Psoas muscle (tissue), 8 donors: ENCODE results near the gene EFCAB11. TPM values are rescaled to one million over a fixed set of nuclear protein-coding genes. Genes with fewer than 3 reads are reported as not detected.

Experiments used
- ATAC-seq, 4 donors: fragments of 200-7000 bp; cut with Tn5 transposase; one replicate each; pipeline ENCODE4 v1.9.1; 2020; ENCODE audit warnings: moderate library complexity in 3 of 4, mild to moderate bottlenecking in 2 of 4
- DNase-seq, 2 donors: peaks; one replicate each; pipeline ENCODE4 v3.0.0-alpha.2; 2020
- H3K27ac ChIP-seq: fragments of 200-600 bp; one replicate; pipeline ENCODE4 v1.8.0; 2022
- H3K27me3 ChIP-seq, 3 donors: fragments of 200-600 bp in 1 of 3; one replicate each; pipeline versions ENCODE4 v1.6.1 to v1.8.0; 2013 to 2022; ENCODE audit warnings: low read length in 2 of 3, mild to moderate bottlenecking in 2 of 3, moderate library complexity in 1 of 3; ENCODE audit not compliant: insufficient read depth in 3 of 3
- H3K36me3 ChIP-seq, 2 donors: fragments of 200-600 bp in 1 of 2; one replicate each; pipeline versions ENCODE4 v1.6.1 to v1.8.0; 2013 to 2022; ENCODE audit warnings: low read depth in 1 of 2, mild to moderate bottlenecking in 1 of 2, moderate library complexity in 1 of 2; ENCODE audit not compliant: insufficient read depth in 1 of 2
- H3K4me1 ChIP-seq: fragments of 200-600 bp; one replicate; pipeline ENCODE4 v1.8.0; 2022
- H3K4me3 ChIP-seq: fragments of 200-600 bp; one replicate; pipeline ENCODE4 v1.8.0; 2022; ENCODE audit warnings: mild to moderate bottlenecking
- H3K9me3 ChIP-seq: fragments of 200-600 bp; one replicate; pipeline ENCODE4 v1.8.0; 2022
- WGBS, 3 donors: extraction: QIAGEN DNeasy Blood & Tissue Kit; methylation state at CpG; one replicate each; pipeline versions ENCODE4 v1.1.6 to v1.1.7; 2013; 5-methylcytosine and 5-hydroxymethylcytosine counted together
- intact Hi-C, 2 donors: fragments of 100-400 bp; cut with DNase I; formaldehyde crosslinking; loops; one replicate each; pipeline versions ENCODE4 v1.11.0 to v1.14.2; 2022
- polyA plus RNA-seq, 3 donors: library from polyadenylated mRNA; stranded (reverse); fragments of 200-250 nt; gene quantifications; one replicate each; pipeline ENCODE4 v1.2.3, GENCODE V29; 2013
- total RNA-seq, 4 donors: library from RNA; stranded (reverse); fragmentation: NEBNext Ultra II Directional in 2 of 4; extraction: Animal tissue kit (Norgen Biotek cat#: 25700) in 2 of 4; gene quantifications; one replicate each; pipeline versions ENCODE4 v1.2.1 to v1.2.4, GENCODE V29; 2021 to 2023
- TF ChIP-seq, protein P1 (sequence below): fragments of 200-600 bp; IDR thresholded peaks from one replicate; pipeline ENCODE4 v1.8.0; 2022; ENCODE audit warnings: antibody characterized with exemption
- donor health status: healthy with polysubstance abuse.
- donor health status: DM: no; HTN: no; CAD: no; lungs with moderate emphysema.
- donor health status: Bipolar disorder and iron deficiency.
- donor health status: healthy.
- donor health status: DM: yes; HTN: yes; CAD: no.
- donor health status: DM: no; HTN: no; CAD: no.
- donor health status: DM: no; HTN: no; CAD: no.
- donor health status: DM: yes; HTN: yes; CAD: no.

EFCAB11 gene
- total and polyA plus RNA-seq, 7 donors = 0.59 to 5.3 (median 2.4) TPM

DNA sequence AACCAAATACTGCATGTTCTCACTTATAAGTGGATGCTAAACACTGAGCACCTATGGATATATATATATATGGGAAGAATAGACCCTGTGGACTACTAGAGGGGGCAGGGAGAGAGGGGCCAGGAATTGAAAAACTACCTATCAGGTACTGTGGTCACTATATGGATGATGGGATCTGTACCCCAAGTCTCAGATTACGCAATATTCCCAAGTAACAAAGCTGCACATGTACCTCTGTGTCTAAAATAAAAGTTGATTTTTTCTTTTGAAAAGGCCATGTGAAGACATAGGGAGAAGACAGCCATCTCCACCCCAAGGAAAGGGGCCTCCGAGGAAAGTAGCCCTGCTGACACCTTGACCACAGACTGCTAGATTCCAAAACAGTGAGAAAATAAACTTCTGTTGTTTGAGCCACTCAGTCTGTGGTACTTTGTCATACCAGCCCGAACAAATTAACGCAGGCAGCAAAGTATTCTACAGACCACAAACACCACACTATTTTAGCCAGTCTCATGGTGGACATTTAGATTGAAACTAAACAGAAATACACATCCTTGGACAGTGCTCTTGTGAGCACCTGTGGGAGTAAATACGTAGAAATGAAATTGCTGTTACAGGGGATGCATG lies 197.1 kb downstream of the EFCAB11 start:
- DNase-seq (no peak), ATAC-seq (no peak)
- Histone ChIP-seq H3K27ac (no peak overlapping the region), H3K9me3 (no peaks in the 10 kb centered on the region), H3K36me3 (no peaks in the 10 kb centered on the region), H3K27me3 (no peaks in the 10 kb centered on the region), H3K4me3 (no peak overlapping the region), H3K4me1 (no peaks in the 10 kb centered on the region)
- WGBS, 3 donors = 69 to 83% (median 70%) methylated on average over 5 of the region's 5 CpGs
- intact Hi-C loops = no loop called here
- TF ChIP-seq, protein P1, sequence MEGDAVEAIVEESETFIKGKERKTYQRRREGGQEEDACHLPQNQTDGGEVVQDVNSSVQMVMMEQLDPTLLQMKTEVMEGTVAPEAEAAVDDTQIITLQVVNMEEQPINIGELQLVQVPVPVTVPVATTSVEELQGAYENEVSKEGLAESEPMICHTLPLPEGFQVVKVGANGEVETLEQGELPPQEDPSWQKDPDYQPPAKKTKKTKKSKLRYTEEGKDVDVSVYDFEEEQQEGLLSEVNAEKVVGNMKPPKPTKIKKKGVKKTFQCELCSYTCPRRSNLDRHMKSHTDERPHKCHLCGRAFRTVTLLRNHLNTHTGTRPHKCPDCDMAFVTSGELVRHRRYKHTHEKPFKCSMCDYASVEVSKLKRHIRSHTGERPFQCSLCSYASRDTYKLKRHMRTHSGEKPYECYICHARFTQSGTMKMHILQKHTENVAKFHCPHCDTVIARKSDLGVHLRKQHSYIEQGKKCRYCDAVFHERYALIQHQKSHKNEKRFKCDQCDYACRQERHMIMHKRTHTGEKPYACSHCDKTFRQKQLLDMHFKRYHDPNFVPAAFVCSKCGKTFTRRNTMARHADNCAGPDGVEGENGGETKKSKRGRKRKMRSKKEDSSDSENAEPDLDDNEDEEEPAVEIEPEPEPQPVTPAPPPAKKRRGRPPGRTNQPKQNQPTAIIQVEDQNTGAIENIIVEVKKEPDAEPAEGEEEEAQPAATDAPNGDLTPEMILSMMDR = no peak

DNA sequence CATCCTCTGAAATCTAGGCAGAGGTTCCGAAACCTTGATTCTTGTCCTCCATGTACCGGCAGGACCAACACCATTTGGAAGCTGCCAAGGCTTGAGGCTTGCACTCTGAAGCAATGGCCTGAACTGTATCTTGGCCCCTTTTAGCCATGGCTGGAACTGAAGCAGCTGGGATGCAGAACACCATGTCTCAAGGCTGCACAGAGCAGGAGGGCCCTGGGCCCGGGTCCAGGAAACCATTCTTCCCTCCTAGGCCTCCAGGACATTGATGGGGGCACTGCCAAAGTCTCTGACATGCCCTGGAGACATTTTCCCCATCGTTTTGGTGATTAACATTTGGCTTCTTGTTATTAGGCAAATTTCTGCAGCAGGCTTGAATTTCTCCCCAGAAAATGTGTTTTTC lies 198.7 kb downstream of the EFCAB11 start:
- Histone ChIP-seq H3K4me3 (no peak overlapping the region), H3K4me1 (no peaks in the 10 kb centered on the region), H3K9me3 (no peaks in the 10 kb centered on the region), H3K36me3 (no peaks in the 10 kb centered on the region), H3K27me3 (no peaks in the 10 kb centered on the region), H3K27ac (no peak overlapping the region)
- TF ChIP-seq, protein P1 = no peak
- 45 to 71% (median 46%) methylated on average over 4 of the region's 4 CpGs for WGBS, 3 donors
- intact Hi-C loops = no loop called here
- DNase-seq = peak; percentile 21 to 77
- ATAC-seq = no peak

DNA sequence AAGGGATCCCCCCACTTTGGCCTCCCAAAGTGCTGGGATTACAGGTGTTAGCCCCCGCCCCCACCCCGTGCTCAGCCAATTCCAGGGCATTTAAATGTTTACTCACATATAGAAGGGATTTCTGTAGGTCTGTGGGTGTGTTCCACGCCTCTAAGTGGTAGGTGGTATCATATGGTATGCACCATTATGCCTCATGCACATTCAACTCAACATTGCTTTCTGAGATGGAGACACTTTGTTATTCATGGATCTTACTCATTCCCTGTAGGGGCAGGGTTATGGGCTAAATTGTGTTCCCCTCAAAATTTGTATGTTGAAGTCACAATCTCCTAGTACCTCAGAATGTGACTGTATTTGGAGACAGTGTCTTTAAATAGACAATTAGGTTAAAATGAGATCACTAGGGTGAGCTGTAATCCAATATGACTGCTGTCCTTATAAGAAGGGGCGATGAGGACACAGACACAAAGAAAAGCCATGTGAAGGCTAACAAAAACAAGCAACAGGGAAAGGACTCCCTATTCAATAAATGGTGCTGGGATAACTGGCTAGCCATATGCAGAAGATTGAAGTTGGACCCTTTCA lies 200.6 kb downstream of the EFCAB11 start:
- Histone ChIP-seq H3K36me3 (no peaks in the 10 kb centered on the region), H3K4me3 (no peak overlapping the region), H3K27ac (no peak overlapping the region), H3K4me1 (no peaks in the 10 kb centered on the region), H3K27me3 (no peaks in the 10 kb centered on the region), H3K9me3 (no peaks in the 10 kb centered on the region)
- intact Hi-C loops = no loop called here
- TF ChIP-seq, protein P1 = no peak
- DNase-seq (no peak), ATAC-seq (peak in 2 of 4 donors; percentile 53 to 67)
- 75 to 83% (median 79%) methylated on average over 4 of the region's 4 CpGs for WGBS, 3 donors

DNA sequence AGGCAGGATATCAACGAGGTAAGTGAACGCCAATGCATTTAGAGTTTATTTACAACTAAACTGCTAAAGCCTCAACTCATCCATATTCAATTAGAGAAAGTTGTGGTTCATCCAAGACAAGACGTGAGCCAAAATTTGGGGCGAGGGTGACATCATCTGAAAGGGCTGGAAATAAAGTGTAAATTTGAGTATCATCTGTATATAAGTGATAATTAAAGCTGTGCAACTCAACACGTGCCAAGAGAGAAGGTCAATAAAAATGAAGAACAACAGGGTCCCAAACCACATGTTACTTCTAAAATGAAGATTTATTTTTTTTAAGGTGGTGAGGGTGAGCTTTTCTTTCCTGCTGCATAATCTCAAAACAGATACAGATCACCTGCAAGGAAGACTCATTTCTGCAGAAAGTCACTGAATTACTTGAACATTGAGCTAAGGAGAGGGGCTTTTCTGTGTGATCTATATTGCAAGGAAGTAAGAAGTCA lies 203.6 kb downstream of the EFCAB11 start:
- Histone ChIP-seq H3K27me3 (no peaks in the 10 kb centered on the region), H3K27ac (no peak overlapping the region), H3K9me3 (no peaks in the 10 kb centered on the region), H3K4me3 (no peak overlapping the region), H3K36me3 (no peaks in the 10 kb centered on the region), H3K4me1 (no peaks in the 10 kb centered on the region)
- WGBS, 3 donors = 40 to 65% (median 53%) methylated on average over 5 of the region's 5 CpGs
- TF ChIP-seq, protein P1 = no peak
- no peak for ATAC-seq
- DNase-seq = no peak
- intact Hi-C loops = no loop called here
